Activated CD8-positive, alpha-beta memory T cell treated with anti-CD3 and anti-CD28 coated beads, Interleukin-2, amount 50 U/mL, for 4 hours (primary cell): ENCODE data around the gene CHD5.

Experiments
- DNase-seq: peaks from one replicate; pipeline ENCODE4 v3.0.0-alpha.2; 2020

Gene CHD5

GRCh38 chr1:6096243-6097116 is 83.6 kb downstream of the CHD5 start:
- no peak for DNase-seq

GRCh38 chr1:6095511-6096242 is 84.4 kb downstream of the CHD5 start:
- no peak for DNase-seq

- no peak for DNase-seq
Measured at GRCh38 chr1:6094801-6095505, 85.2 kb downstream of the CHD5 start.

- DNase-seq, result no peak
Measured at GRCh38 chr1:6094246-6094645, 85.9 kb downstream of the CHD5 start.

GRCh38 chr1:6093611-6094010 is 86.5 kb downstream of the CHD5 start:
- no peak for DNase-seq

- DNase-seq, result no peak
Measured at GRCh38 chr1:6093071-6093470, 87.0 kb downstream of the CHD5 start.

- DNase-seq, result no peak
Measured at GRCh38 chr1:6092211-6092610, 87.9 kb downstream of the CHD5 start.

GRCh38 chr1:6091823-6092109 is 88.4 kb downstream of the CHD5 start:
- DNase-seq, result no peak

- no peak for DNase-seq
Measured at GRCh38 chr1:6090996-6091822, 88.9 kb downstream of the CHD5 start.

- DNase-seq, result no peak
Measured at GRCh38 chr1:6090288-6090687, 89.8 kb downstream of the CHD5 start.

- no peak for DNase-seq
Measured at GRCh38 chr1:6088956-6089355, 91.2 kb downstream of the CHD5 start.

GRCh38 chr1:6087958-6088357 is 92.2 kb downstream of the CHD5 start:
- DNase-seq, result no peak

GRCh38 chr1:6087377-6087772 is 92.7 kb downstream of the CHD5 start:
- no peak for DNase-seq

- no peak for DNase-seq
Measured at GRCh38 chr1:6086762-6087376, 93.3 kb downstream of the CHD5 start.

GRCh38 chr1:6086358-6086757 is 93.8 kb downstream of the CHD5 start:
- DNase-seq, result no peak

GRCh38 chr1:6085666-6086065 is 94.5 kb downstream of the CHD5 start:
- DNase-seq, result no peak

GRCh38 chr1:6084781-6085495 is 95.2 kb downstream of the CHD5 start:
- no peak for DNase-seq

GRCh38 chr1:6083801-6084446 is 96.2 kb downstream of the CHD5 start:
- DNase-seq, result no peak

GRCh38 chr1:6083385-6083784 is 96.7 kb downstream of the CHD5 start:
- no peak for DNase-seq

GRCh38 chr1:6082430-6082971 is 97.6 kb downstream of the CHD5 start:
- DNase-seq, result no peak

- DNase-seq, result no peak
Measured at GRCh38 chr1:6081901-6082300, 98.2 kb downstream of the CHD5 start.
